AG20443 (cell line): ENCODE data around the gene DCST1.

ENCODE experiments used
- DNase-seq: peaks from one replicate; pipeline ENCODE4 v3.0.0; 2012; ENCODE audit warnings: low spot score, mixed read lengths

Gene DCST1

DNA sequence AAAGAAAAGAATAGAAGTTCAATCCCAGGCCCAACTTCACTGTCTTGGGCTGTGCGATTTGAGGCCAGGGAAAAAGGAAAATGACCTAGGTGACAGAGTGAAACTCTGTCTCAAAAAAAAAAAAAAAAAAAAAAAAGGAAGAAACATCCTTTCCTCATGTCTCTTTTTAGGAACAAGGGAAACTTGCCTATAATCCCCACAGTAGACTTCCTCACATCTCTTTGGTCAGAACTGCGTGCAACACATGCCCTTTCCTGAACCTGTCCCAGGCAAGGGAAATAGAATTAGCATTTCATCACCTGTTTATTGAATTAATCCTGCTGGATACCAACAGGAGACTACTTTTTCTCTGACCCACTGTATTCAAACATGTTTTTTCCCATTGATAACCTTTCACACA lies 2.3 kb downstream of the DCST1 start:
- no peak for DNase-seq

DNA sequence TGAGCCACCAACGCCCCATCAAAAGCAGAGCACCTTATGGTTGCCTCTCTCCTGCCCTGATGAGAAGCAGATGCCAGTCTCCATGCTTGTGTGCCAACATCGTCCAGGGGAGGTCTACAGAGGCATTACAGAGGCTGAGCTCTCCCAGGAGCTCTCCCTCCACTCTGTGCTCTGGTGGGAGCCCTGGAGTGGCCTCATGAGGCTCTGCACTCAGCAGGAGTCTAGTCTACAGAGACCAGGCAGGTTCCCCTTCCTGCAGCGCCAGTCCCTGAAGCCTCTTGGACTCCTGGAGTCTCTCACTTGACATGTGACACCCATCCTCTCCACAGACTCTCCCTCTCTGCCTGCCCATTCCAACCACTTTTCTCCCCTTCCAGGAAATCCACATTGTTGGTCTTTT lies 3.4 kb downstream of the DCST1 start:
- DNase-seq, result no peak

DNA sequence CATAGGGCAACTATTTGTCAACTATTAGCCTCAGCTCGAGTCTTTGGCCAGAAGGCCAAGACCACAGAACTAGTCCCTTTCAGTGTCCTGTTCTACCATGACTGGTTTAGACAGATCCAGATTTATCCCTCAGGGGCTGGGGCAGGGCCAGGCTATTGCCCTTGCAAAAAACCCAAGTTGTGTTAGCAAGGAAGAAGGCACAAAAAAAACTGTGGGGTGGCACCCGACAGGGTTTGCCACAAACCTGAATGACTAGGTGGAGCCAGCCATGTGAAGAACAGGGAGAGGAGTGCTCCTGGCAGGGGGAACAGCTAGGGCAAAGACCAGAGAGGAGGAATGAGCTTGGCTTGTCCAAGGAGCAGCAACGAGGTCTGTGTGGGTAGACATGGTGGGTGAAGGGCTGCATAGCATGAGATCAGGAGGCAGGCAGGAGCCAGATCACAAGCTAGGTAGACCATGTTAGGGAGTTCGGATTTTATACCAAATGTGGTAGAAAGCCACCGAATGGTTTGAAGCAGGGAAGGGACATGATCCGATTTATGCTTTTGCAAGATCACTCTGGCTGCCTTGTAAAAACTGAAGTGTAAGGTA lies 4.3 kb downstream of the DCST1 start:
- DNase-seq, result no peak

DNA sequence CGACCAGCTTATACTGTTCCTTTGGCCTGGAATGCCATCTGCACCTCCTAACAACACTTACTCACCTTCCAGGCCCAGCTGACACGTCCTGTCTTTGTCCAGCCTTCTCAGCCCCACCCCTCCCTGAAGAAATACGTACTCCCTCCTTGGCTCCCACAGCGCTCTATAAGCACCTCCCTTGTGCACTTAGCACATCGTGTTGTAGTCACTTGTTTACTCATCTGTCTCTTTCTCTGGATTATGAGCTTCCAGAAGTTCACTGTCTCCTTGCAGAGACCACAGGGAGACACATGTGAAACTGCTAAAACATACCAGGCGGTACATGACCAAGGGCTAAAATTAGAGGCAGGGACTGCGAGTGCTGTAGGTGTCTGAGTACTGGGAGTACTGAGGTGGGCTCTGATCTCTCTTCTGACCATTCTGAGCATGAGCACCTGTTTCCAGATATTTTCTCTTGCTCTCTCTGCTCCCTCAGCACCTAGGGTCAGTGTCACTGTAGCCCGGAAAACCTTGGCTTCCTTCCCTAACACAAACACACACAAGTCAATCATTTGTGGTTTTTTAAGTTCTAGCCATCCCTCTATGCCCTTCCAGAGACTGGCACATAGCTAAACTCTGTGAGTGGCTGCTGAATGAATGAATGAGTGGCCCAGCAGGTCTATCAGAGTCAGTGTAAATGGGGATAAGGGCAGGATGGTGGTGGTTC lies 5.1 kb downstream of the DCST1 start:
- DNase-seq, result peak; percentile 46

DNA sequence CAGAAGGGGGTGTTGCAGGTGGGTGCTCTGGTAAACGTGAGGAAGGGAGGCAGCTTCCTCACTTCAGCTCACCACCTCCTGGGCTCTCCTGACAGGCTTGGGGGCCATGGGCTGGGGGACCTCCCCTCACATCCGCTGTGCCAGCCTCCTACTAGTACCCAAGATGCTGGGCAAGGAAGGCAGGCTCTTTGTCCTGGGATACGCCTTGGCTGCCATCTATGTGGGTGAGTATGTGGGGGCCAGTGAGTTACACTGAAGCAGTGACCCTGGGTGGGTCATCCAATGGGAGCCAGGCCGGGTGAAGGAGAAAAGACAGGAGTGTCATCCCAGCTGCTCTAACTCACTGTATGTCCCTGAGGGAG lies 5.7 kb downstream of the DCST1 start:
- no peak for DNase-seq

DNA sequence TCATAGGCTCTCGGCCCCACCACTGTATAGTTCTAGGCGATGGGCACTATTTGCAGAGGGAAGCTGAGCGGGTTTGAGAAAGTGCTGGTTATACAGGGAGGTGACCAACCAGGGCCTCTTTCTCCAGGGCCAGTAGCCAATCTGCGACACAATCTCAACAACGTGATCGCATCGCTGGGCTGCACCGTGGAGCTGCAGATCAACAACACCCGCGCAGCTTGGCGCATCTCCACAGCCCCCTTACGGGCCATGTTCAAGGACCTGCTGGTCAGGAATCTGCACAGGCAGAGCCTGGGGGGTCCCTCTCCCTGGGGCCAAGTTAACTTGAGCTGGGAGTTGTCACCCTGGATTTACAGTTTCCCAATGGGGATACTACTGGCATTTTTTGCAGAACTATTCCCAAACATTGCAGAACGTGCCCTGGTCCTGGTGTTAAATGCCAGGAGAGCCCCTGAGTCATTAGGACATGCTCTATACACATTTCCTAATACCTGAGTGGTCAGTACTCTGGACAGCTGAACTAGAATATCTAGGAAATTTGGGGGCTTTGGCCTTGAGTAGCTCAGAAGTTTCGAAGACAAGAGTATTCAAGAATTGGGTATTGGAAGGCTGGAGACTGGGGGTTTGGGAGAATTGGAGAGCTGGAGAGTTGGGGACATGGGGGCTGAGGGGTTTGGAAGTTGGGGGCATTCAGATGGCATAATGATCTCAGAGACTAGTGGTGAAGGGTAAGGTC lies 6.9 kb downstream of the DCST1 start:
- no peak for DNase-seq

DNA sequence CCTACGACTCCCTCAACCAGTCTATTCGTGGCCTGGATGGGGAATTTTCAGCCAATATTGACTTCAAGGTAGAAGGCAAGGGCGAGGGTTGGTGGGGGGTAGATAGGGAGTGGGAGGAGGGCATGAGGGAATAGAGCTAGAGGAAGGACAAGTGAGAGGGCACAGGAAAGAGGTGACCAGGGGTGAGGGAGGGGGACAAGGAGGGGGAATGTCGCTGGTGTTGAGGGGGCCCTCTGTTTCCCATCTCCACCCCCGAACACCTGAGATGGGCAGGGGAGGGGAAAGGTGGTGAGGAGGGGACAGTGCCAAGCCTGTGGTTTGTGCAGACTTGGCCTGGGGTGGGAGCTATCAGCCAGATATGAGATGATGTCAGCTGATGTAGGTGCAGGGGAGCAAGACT lies 9.2 kb downstream of the DCST1 start:
- no peak for DNase-seq

DNA sequence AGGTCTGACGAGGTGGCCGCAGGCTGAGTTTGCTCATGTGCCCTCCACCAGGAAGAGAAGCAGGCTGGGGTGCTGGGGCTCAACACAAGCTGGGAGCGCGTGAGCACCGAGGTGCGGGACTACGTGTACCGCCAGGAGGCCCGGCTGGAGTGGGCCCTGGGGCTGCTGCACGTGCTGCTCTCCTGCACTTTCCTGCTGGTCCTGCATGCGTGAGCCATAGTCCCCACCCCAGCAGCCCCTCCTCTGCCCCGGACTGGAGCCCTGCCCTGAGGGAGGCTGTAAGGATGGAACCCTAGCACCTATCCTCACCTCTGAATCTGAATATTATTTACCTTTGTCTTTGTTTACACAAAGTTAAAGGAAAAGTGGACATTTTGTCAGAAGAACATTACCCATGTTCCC lies 9.7 kb downstream of the DCST1 start:
- DNase-seq, result no peak

DNA sequence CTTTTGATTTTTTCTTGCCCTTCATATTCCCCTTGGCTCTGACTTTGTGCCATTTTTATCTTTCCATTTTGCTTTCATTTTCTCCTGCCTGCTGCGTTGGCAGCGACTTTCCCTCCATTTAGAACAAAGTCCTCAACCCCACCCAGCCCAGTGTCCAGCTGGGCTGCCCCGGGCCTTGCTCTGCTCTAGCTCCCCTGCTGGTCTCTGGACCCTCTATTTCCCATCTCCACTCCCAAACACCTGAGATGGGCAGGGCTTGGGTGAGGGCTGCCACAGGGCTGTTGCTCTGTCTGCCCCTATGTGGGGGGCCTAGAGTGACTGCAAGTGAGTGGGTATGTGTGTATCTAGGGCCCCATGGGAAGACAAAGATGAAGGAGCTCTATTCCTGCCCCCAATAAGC lies 10.2 kb downstream of the DCST1 start:
- no peak for DNase-seq

DNA sequence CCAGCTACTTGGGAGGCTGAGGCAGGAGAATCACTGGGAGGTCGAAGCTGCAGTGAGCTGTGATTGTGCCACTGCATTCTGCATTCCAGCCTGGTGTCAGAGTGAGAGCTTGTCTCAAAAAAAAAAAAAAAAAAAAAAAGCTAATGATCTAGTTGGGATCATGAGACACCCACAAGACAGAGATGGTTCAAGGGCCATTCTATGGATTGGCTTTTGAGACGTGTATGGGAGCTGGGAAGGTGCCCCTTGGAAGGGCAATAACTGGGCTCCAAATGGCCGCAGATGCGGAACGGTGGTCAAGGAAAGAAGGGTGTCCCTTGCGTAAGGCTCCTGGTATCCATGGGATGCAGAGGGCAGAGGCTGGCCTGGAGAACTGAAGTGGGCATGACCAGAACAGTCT lies 10.7 kb downstream of the DCST1 start:
- no peak for DNase-seq

DNA sequence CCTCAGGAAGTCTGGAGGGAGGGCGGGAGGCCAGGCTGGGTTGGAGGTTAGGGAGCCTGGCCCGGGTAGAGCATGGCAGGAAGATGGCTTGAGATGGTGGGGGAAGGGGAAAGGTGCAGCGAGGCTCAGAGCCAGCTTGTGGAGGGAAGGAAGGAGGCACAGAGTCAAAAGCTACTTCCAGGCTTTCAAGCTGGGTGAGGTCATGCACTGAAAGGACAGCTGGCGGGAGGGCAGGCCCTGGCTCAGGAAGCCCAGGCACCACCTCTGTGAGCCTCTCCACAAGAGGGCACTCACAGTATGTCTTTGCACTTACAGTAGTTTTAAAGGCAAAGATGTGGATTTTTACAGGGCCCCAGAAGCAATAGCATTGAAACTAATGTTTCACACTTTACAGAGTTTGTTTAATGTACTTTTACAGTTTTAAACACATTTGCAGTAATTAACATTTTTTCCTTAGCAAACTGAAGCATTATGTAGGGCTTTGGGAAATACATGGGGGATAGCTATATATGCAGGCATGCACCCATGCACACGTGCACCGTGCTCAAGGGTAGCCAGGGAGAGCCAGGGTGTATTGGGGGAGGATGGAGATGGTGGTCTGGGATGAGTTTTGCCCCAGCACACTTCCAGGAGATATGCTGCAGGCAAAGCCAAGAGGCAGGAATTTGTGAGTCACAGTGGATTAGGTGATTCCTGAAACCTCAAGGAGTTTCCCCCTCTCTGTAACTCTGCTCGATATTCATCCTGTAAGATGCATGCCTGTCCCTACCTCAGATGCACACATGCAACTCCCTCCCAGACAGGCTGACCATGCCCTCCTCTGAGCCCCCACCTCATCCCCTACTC lies 11.4 kb downstream of the DCST1 start:
- DNase-seq, result peak; percentile 94

DNA sequence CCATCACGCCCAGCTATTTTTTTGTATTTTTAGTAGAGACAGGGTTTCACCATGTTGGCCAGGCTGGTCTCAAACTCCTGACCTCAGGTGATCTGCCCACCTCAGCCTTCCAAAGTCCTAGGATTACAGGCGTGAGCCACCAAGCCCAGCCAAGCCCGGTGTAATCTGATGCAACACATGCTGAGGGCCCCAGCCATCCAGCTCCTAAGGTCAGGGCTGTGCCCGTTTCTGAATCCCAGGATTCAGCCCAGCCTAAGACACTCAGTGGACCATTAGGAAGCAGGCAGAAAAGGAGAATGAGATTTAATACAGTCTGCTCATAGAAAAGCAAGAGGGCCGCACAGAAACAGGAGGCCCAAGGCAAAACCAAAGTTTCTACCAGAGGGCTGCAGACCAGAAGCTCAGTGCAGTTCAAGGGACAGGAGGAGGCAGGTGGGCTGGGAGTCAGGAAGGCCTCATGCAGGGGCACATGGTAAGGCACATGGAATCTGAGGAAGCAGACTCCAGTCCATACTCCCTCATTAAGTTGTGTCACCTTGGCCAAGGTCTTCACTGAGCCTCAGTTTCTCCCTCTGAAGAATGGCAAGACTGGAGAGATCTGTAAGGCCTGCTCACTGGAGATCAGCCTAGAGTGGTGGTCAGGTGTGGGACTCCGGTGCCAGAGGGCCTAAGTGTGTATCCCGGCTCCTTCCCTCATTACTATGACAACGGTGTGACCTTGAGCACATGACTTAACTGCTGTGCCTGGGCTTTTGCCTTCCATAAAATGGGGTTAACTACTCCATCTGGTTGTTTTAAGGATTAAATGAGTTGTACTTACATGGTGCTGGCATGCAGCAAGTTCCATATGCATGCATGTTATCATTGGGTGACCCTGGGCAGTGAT lies 15.1 kb downstream of the DCST1 start:
- DNase-seq, result no peak

DNA sequence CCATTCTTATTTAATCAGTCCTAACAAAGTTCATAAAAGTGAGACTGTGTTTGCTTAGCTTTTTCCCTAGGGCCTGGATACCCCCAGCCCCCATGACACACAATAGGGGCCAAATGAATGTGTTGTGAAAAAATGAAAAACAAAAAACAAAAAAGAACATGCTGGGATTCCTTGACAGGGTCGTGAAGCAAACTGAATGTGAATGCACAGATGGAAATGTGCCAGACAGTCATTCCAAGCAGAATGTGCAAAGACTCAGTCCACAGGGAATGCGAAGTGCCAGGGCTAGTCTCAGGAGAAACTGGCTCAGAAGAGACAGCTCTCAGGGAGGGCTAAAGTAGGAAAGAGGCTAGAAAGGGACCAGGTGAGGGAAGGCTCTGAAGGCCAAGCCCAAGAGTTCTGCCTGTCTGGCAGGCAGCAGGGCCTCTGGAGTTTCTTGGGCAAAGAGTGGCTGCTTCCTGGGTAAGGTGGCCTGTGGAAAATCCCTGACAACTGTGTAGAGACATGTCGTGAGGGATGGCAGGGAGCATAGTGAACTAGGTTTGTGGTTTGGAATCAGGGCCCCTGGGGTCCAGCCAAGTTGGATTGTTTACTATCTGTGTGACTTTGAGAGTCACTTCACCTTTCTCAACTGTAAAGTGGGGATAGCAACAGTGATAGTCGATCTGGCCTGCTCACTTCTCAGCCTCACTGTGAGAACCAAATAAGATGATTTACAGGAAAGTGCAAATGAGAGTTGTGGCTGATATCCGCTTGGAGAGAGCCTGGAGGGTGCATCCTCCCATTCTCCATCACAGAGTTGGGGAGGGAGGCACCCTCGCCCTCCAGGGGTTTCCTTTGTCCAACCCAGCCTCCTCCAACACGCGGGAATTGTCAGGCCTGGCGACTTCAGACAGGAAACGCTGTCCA lies 16.3 kb downstream of the DCST1 start:
- no peak for DNase-seq

DNA sequence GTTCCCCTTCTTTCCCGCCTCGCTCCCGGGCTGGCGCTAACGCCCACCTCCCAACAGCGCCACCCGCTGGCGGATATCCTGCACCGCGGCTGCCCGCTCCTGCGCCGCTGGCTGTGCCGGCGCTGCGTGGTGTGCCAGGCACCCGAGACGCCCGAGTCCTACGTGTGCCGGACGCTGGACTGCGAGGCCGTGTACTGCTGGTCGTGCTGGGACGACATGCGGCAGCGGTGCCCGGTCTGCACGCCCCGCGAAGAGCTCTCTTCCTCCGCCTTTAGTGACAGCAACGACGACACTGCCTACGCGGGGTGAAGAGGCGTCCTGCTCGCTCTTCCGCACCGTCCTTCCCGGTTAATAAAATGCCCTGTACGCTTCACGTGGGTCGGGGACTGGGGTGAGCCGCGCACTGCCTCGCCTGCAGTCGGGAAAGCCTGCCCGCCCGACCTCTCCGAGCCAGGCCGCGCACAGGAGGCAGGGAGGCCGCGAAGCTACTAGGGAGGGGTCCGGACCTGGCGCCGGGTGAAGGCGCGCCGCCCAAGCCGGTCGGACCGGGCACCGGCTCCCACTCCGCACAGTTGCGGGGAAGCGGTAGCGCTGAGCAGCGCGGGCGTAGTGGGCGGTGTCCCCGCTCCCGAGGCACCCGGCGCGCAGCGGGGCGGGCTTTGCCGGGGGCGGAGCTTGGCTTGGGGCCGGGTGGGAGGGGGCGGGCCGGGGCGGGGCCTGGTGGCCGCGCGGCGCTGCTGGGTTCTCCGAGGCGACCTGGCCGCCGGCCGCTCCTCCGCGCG lies 17.1 kb downstream of the DCST1 start, which contains the start of gene ADAM15:
ADAM15 (plus strand) TSS at position 757 of the 782 bp plus-strand sequence. CDS start 71 bp downstream, outside the sequence.
- DNase-seq, result peak; percentile 97

DNA sequence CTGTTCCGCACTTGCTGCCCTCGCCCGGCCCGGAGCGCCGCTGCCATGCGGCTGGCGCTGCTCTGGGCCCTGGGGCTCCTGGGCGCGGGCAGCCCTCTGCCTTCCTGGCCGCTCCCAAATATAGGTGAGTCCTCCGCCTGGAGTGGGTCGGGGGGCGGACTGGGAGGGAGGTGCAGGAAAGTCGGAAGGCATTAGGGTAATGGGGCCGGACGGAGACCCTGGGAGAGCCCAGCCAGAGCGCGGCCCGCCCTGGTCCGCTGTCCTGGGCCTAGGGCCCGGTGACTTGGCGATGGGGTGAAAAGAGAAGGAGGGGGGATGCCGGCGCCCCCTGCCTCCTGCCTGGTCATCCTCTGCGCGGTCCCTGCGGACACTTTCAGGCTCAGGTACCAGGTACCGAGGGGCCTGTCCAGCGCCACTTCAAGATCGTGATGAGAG lies 17.7 kb downstream of the DCST1 start:
- DNase-seq, result no peak

DNA sequence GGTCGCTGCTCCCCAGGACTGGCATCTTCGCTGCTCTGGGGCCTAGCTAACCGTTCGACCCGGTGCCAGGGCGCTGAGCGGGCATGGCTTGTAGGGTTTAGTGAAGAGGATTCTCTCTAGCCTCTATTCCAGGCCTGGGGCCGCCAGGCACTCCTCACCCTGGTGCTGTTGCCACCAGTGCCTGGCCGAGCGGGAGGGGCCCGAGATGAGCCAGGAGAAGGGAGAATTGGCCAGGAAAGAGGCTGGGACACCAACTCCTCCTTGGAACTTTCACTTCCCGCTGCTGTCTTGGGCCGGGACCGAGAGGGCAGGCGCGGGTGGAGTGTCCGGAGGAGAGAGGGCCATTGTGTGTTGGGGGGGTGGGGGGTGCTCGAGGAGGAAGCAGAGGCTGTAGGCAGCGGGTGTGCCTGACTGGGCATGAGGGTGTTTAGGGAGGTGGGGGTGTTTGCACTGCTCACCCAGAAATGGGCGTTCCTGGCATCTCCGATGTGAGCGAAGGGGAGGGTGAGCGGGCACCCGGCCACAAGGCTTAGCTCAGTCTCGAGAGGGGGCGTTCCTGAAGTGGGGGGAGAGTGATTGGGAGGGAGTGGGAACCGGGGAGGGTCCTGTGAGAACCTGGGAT lies 18.3 kb downstream of the DCST1 start:
- DNase-seq, result peak; percentile 64

DNA sequence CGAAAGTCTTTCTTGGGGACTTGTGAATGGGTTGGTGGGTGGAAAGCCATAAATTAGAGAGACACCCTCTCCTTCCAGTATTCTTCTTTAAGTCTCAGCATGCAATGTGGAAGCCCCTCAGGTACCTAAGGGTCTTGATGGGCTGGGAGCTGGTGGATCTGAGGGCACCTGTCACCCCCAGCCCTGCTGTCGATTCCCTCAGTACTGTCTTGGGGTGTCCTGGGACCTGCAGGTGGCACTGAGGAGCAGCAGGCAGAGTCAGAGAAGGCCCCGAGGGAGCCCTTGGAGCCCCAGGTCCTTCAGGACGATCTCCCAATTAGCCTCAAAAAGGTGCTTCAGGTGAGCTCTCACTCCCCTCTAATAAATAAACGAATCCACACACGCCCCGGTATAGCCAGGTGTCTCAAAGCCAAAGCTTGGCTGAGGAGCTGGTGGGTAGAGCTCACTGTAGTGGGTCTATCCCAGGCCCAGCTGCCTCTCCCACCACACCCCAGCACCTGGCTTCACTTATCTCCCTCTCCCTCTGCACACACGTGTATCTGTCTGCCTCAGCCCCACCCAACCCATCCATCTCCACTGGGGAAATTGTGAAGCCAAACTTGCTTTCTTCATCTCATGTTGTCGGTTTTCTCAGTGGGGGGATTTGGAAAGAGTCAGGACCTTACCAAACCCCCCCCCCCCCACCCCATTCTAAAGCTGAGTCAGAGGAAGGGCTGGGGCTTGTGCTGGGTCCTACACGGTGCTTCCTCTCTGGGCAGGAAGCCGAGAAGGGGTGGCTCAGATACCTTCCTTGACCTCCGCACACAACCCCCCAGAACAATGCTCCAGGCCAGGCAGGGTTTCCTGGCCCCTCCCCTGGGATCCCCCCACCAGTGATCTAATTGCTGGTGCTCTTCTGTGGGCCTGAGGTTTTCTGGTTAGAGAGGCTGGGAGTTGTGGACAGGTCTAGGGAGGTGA lies 19.1 kb downstream of the DCST1 start:
- DNase-seq, result no peak
